WTC11 (cell line): ENCODE results near the gene FUNDC2. TPM values are rescaled to one million over a fixed set of nuclear protein-coding genes. Genes with fewer than 3 reads are reported as not detected.

ENCODE experiments used
- ATAC-seq: fragments of 200-7000 bp; cut with Tn5 transposase; 2 replicates; pipeline ENCODE4 v1.10.0; 2021; ENCODE audit warnings: mild to moderate bottlenecking, moderate library complexity
- CTCF ChIA-PET: fragments of 300-600 bp; sonication (Branson Sonifier 250); formaldehyde crosslinking; loops from one replicate; lab custom pipeline; 2021; ENCODE audit warnings: antibody characterized with exemption; lab: Charles Lee
- POLR2A ChIA-PET: fragments of 350-600 bp; sonication (Branson Sonifier 250); formaldehyde crosslinking; loops from one replicate; lab custom pipeline; 2021; ENCODE audit warnings: antibody characterized with exemption; lab: Charles Lee
- DNase-seq: peaks from one replicate; pipeline ENCODE4 v3.0.0; 2021; ENCODE audit warnings: low spot score
- H3K27ac Mint-ChIP-seq: 2 replicates; pipeline ENCODE4 v1.8.0; 2021; ENCODE audit warnings: mixed read lengths
- H3K27me3 Mint-ChIP-seq: 2 replicates; pipeline ENCODE4 v1.8.0; 2021; ENCODE audit warnings: low read depth, mild to moderate bottlenecking, moderate library complexity, mixed read lengths
- H3K36me3 Mint-ChIP-seq: 2 replicates; pipeline ENCODE4 v1.8.0; 2021; ENCODE audit warnings: mixed read lengths
- H3K4me1 Mint-ChIP-seq: 2 replicates; pipeline ENCODE4 v1.8.0; 2022; ENCODE audit warnings: mixed read lengths
- H3K4me3 Mint-ChIP-seq: 2 replicates; pipeline ENCODE4 v1.8.0; 2021; ENCODE audit warnings: mild to moderate bottlenecking, moderate library complexity, mixed read lengths
- H3K9me3 Mint-ChIP-seq: 2 replicates; pipeline ENCODE4 v1.8.0; 2021; ENCODE audit warnings: mixed read lengths
- ATF1 ChIP-seq: sonication (generic); formaldehyde crosslinking; IDR thresholded peaks from 2 replicates; pipeline ENCODE4 v1.8.1; 2023; ENCODE audit warnings: mild to moderate bottlenecking, moderate library complexity, missing genetic modification reagents
- CTCF ChIP-seq: fragments of 200-600 bp; IDR thresholded peaks from 2 replicates; pipeline ENCODE4 v1.8.0; 2022; ENCODE audit warnings: antibody characterized with exemption
- EMX1 ChIP-seq: fragments of 250-450 bp; sonication (Bioruptor Pico); IDR thresholded peaks from 2 replicates; pipeline ENCODE4 v1.8.0; 2021; ENCODE audit warnings: mild to moderate bottlenecking
- FOXJ3 ChIP-seq: sonication (generic); formaldehyde crosslinking; IDR thresholded peaks from 2 replicates; pipeline ENCODE4 v1.9.0; 2021; ENCODE audit warnings: missing genetic modification reagents, mild to moderate bottlenecking, borderline replicate concordance
- HMGA2 ChIP-seq: fragments of 250-450 bp; sonication (Bioruptor Pico); IDR thresholded peaks from 2 replicates; pipeline ENCODE4 v1.4.0; 2021; ENCODE audit warnings: mild to moderate bottlenecking, moderate library complexity
- KAT7 ChIP-seq: sonication (generic); formaldehyde crosslinking; IDR thresholded peaks from 2 replicates; pipeline ENCODE4 v1.8.1; 2023; ENCODE audit warnings: missing genetic modification reagents, mild to moderate bottlenecking, borderline replicate concordance
- MXD4 ChIP-seq: fragments of 250-450 bp; sonication (Bioruptor Pico); IDR thresholded peaks from 2 replicates; pipeline ENCODE4 v1.8.0; 2021; ENCODE audit warnings: mild to moderate bottlenecking, moderate library complexity, borderline replicate concordance
- NFATC4 ChIP-seq: fragments of 250-450 bp; sonication (Bioruptor Pico); IDR thresholded peaks from 2 replicates; pipeline ENCODE4 v1.9.0; 2021; ENCODE audit warnings: mild to moderate bottlenecking
- NR2C2 ChIP-seq: sonication (generic); formaldehyde crosslinking; IDR thresholded peaks from 2 replicates; pipeline ENCODE4 v1.8.0; 2022; ENCODE audit warnings: mild to moderate bottlenecking, missing genetic modification reagents
- RELA ChIP-seq: sonication (generic); formaldehyde crosslinking; IDR thresholded peaks from 2 replicates; pipeline ENCODE4 v1.8.1; 2022; ENCODE audit warnings: missing genetic modification reagents, mild to moderate bottlenecking, borderline replicate concordance
- SMAD4 ChIP-seq: sonication (generic); formaldehyde crosslinking; IDR thresholded peaks from 2 replicates; pipeline ENCODE4 v1.8.0; 2022; ENCODE audit warnings: mild to moderate bottlenecking, missing genetic modification reagents
- SOX15 ChIP-seq: fragments of 250-450 bp; sonication (Bioruptor Pico); IDR thresholded peaks from 2 replicates; pipeline ENCODE4 v1.9.0; 2021; ENCODE audit warnings: mild to moderate bottlenecking
- TCF7 ChIP-seq: sonication (generic); formaldehyde crosslinking; IDR thresholded peaks from 2 replicates; pipeline ENCODE4 v1.8.0; 2022; ENCODE audit warnings: mild to moderate bottlenecking, low read depth, missing genetic modification reagents, moderate library complexity
- TEAD4 ChIP-seq: sonication (generic); formaldehyde crosslinking; IDR thresholded peaks from 2 replicates; pipeline ENCODE4 v1.8.0; 2022; ENCODE audit warnings: mild to moderate bottlenecking, missing genetic modification reagents
- ZNF121 ChIP-seq: sonication (generic); formaldehyde crosslinking; IDR thresholded peaks from 2 replicates; pipeline ENCODE4 v1.8.0; 2023; ENCODE audit warnings: missing genetic modification reagents
- ZNF263 ChIP-seq: sonication (generic); formaldehyde crosslinking; IDR thresholded peaks from 2 replicates; pipeline ENCODE4 v1.8.1; 2022; ENCODE audit warnings: low read depth, mild to moderate bottlenecking, moderate library complexity, missing genetic modification reagents
- ZNF396 ChIP-seq: fragments of 250-450 bp; sonication (Bioruptor Pico); IDR thresholded peaks from 2 replicates; pipeline ENCODE4 v1.8.0; 2021; ENCODE audit warnings: mild to moderate bottlenecking, moderate library complexity, borderline replicate concordance
- total RNA-seq: library from RNA; stranded (reverse); gene quantifications from 3 replicates; pipeline ENCODE4 v1.2.3, GENCODE V29; 2021
- TF ChIP-seq, protein P1 (sequence below): sonication (generic); formaldehyde crosslinking; IDR thresholded peaks from 2 replicates; pipeline ENCODE4 v1.8.0; 2022; ENCODE audit warnings: mild to moderate bottlenecking, missing genetic modification reagents
- TF ChIP-seq, protein P2 (sequence below): fragments of 250-450 bp; sonication (Bioruptor Pico); conservative IDR thresholded peaks from 2 replicates; pipeline ENCODE4 v1.9.0; 2021; ENCODE audit warnings: mild to moderate bottlenecking
- TF ChIP-seq, protein P3 (sequence below): sonication (generic); formaldehyde crosslinking; IDR thresholded peaks from 2 replicates; pipeline ENCODE4 v1.8.1; 2023; ENCODE audit warnings: mild to moderate bottlenecking, missing genetic modification reagents, moderate library complexity
- TF ChIP-seq, protein P4 (sequence below): sonication (generic); formaldehyde crosslinking; IDR thresholded peaks from 2 replicates; pipeline ENCODE4 v1.8.0; 2022; ENCODE audit warnings: mild to moderate bottlenecking, missing genetic modification reagents

FUNDC2 gene
- total RNA-seq, 1 experiment from 2014 or later, result 60.7 TPM

DNA sequence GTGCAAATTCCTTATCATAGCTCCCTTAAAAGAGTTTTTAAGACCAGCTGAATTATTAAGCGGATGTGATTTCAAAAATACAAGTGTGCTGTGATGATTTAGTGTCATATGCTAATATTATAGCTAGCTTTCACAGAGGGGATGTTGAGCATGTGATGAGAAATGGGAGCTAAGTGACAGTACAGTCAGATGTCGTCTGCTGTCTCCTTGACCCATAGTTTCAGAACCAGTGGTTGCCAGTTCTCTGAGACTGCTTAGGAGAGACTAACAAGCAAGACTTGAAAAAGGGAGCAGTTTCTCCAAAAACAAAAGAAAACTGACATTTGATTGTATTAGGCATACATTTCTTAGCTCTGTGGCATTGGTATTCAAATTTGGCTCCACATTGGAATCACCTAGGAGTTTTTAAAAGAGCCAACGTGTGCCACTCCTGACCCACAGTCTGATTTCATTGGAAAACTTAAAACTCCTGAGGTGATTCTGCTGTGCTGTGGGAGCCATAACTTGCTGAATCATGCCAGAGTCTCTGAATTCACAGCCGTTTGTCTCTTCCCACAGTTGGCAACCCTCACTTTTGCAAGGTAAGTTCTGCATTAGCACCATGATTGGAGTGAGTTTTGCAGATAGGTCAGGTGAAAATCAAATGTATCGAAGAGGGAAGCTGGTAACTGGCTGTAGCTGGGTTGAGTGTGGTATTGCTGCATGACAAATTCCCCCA is 20.3 kb downstream of the FUNDC2 start (continued):
- TF ChIP-seq ATF1 (CRISPR knock-in tag), result no peak
- TF ChIP-seq FOXJ3 (CRISPR knock-in tag), result no peak
- TF ChIP-seq CTCF, result no peak
- no peak for TF ChIP-seq MXD4 (CRISPR knock-in tag)
- no peak for TF ChIP-seq RELA (CRISPR knock-in tag)
- no peak for TF ChIP-seq ZNF121 (CRISPR knock-in tag)
- no peak for TF ChIP-seq KAT7 (CRISPR knock-in tag)
- TF ChIP-seq, all 79 proteins: peak for 0

DNA sequence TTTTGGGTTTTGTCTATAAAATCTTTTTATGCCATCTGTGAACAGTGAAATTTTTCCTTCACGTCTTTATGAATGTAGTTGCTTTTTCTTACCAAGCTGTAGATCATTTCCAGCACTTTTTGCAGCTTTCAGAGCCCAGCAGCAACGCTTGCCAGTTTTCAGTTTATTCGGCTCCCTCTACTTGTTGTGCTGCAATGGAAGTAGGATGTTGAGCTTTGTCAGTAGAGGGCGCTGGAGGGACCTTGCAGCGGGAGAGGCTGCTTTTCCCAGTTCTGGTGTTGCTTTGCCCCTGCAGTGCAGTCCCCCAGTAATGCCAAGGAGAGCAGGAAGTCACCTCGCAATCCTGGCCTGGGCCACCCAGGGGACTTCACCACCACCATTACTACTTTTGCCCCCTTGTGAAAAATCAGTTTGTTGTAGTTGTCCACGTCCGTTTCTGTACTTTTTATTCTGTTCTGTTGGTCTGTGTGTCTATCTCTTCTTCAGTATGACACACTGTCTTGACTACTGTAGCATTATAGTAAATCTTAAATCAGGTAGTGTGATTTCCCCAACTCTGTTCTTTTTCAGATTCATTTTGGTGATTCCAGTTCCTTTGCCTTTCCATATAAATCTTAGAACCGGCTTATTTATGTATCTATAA is 22.5 kb downstream of the FUNDC2 start:
- peaks cover 17% of the 10 kb centered on the region for H3K4me1 Mint-ChIP-seq
- ATAC-seq (peak; percentile 90), DNase-seq (peak; percentile 64)
- no peaks in the 10 kb centered on the region for H3K9me3 Mint-ChIP-seq
- H3K4me3 Mint-ChIP-seq, result no peak overlapping the region
- peaks cover 3% of the 10 kb centered on the region; the same call in 1 of the 2 replicates for H3K36me3 Mint-ChIP-seq
- no peak overlapping the region for H3K27ac Mint-ChIP-seq
- ChIA-PET POLR2A (no interaction called here), CTCF (interaction anchor here (0.6 to 1.6 kb wide), 13 partner anchors 8 to 167 kb away, joined by 3 to 7 read pairs (median 3); partner anchors contain the start of genes FUNDC2 and VBP1)
- H3K27me3 Mint-ChIP-seq, result no peaks in the 10 kb centered on the region
- TF ChIP-seq SOX15 (CRISPR knock-in tag) (no peak), CTCF (0 out of 2 replicates have a peak, but pooled peaks have one; percentile 24)

DNA sequence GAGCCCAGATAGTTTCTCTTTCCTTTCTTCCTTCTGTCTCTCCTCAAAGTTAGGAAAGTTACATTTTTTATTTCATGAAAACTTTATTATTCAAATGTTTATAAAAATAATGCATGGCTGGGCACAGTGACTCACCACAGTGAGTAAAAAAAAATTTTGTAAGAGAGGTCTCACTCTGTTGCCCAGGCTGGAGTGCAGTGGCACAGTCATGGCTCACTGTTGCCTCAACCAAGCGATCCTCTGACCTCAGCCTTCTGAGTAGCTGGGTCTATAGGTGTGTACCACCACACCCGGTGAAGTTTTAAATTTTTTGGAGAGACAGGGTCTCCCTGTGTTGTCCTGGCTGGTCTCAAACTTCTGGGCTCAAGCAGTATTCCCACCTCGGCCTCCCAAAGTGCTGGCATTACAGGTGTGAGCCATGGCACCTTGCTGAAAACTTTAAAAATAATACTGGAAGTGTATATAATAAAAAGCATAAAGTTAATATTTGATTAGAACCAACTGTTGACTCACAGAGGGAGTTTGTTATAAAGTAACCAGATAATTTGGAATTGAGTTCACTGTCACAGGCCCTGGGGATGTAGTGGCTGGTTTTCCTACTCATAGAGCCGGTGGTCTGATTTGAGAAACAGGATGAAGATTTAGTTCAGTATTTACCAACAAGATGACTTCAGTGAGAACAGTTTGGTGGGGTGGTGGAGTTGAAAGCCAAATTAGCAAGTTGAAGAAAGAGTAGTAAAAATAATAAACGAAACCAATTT is 26.3 kb downstream of the FUNDC2 start:
- ChIA-PET CTCF (no interaction called here), POLR2A (no interaction called here)
- H3K27me3 Mint-ChIP-seq, result no peaks in the 10 kb centered on the region
- peaks cover 3% of the 10 kb centered on the region; the same call in 1 of the 2 replicates for H3K36me3 Mint-ChIP-seq
- peak overlapping the region; percentile 45; the same call in 1 of the 2 replicates for H3K27ac Mint-ChIP-seq
- no peak for TF ChIP-seq EMX1 (CRISPR knock-in tag)
- TF ChIP-seq, protein P1, sequence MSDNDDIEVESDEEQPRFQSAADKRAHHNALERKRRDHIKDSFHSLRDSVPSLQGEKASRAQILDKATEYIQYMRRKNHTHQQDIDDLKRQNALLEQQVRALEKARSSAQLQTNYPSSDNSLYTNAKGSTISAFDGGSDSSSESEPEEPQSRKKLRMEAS (CRISPR knock-in tag), result no peak
- TF ChIP-seq NR2C2 (CRISPR knock-in tag), result no peak
- TF ChIP-seq TEAD4 (CRISPR knock-in tag), result no peak
- TF ChIP-seq, protein P2, sequence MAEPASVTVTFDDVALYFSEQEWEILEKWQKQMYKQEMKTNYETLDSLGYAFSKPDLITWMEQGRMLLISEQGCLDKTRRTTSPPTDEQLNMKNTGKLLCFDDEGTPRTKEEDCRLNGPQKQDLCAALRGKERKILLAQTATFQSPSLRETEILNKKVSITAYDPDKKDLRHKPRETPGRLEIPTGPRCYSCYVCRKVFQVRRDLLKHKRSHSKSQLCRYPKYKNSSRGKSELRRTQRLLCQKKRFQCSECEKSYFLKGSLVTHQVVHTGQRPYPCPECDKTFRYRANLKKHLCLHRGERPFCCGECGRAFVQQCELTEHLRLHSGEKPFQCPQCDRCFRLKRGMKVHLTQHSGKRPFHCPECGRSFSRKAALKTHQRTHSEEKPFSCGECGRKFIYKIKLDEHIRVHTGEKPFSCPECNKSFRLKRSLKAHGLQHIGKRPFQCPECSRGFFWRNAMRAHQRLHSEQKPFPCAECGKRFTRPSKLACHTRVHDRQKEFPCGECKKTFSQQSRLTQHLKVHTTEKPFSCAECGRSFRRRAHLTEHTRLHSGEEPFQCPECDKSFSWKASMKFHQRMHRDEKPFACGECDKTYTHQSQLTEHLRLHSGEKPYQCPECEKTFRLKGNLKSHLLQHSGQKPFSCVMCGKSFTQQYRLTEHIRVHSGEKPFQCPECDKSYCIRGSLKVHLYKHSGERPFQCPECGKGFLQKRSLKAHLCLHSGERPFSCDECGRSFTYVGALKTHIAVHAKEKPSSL, result no peak
- TF ChIP-seq TCF7 (CRISPR knock-in tag), result no peak
- TF ChIP-seq HMGA2 (CRISPR knock-in tag), result no peak
- no peak for TF ChIP-seq MXD4 (CRISPR knock-in tag)
- no peak for TF ChIP-seq SMAD4 (CRISPR knock-in tag)
- TF ChIP-seq, protein P3, sequence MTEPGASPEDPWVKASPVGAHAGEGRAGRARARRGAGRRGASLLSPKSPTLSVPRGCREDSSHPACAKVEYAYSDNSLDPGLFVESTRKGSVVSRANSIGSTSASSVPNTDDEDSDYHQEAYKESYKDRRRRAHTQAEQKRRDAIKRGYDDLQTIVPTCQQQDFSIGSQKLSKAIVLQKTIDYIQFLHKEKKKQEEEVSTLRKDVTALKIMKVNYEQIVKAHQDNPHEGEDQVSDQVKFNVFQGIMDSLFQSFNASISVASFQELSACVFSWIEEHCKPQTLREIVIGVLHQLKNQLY (CRISPR knock-in tag), result no peak
- TF ChIP-seq ZNF121 (CRISPR knock-in tag), result no peak
- TF ChIP-seq NFATC4 (CRISPR knock-in tag), result no peak
- TF ChIP-seq ZNF263, result no peak
- TF ChIP-seq, protein P4, sequence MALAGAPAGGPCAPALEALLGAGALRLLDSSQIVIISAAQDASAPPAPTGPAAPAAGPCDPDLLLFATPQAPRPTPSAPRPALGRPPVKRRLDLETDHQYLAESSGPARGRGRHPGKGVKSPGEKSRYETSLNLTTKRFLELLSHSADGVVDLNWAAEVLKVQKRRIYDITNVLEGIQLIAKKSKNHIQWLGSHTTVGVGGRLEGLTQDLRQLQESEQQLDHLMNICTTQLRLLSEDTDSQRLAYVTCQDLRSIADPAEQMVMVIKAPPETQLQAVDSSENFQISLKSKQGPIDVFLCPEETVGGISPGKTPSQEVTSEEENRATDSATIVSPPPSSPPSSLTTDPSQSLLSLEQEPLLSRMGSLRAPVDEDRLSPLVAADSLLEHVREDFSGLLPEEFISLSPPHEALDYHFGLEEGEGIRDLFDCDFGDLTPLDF (CRISPR knock-in tag), result no peak
- TF ChIP-seq ZNF396 (CRISPR knock-in tag), result no peak
- TF ChIP-seq, all 79 proteins: peak for 0
- no peak for DNase-seq
- H3K4me3 Mint-ChIP-seq, result no peak overlapping the region
- H3K9me3 Mint-ChIP-seq, result no peaks in the 10 kb centered on the region
- ATAC-seq, result no peak
- peaks cover 8% of the 10 kb centered on the region for H3K4me1 Mint-ChIP-seq
